Sigmoid colon (tissue), 4 donors: ENCODE measurements around the gene RASAL2.

Source experiments
- EP300 ChIP-seq, 4 donors: sonication (generic); formaldehyde crosslinking; IDR thresholded peaks; one replicate each; pipeline ENCODE4 v1.6.1; 2017; ENCODE audit warnings: antibody characterized with exemption in 4 of 4
- POLR2A ChIP-seq, 2 donors: fragments of 450-650 bp; IDR thresholded peaks; one replicate each; pipeline ENCODE4 v1.6.1; 2016; ENCODE audit warnings: antibody characterized with exemption in 2 of 2, mild to moderate bottlenecking in 2 of 2, moderate library complexity in 2 of 2
- POLR2AphosphoS5 ChIP-seq, 4 donors: sonication (generic); formaldehyde crosslinking; IDR thresholded peaks; one replicate each; pipeline ENCODE4 v1.6.1; 2017; ENCODE audit warnings: antibody characterized with exemption in 4 of 4
- TF ChIP-seq, protein P1 (sequence below), 4 experiments: fragments of 450-650 bp in 3 of 4; fragments of 200-600 bp in 1 of 4; IDR thresholded peaks; one replicate each; pipeline ENCODE4 v1.5.1; 2016 to 2019; ENCODE audit warnings: antibody characterized with exemption in 4 of 4, mild to moderate bottlenecking in 3 of 4, moderate library complexity in 2 of 4

DNA sequence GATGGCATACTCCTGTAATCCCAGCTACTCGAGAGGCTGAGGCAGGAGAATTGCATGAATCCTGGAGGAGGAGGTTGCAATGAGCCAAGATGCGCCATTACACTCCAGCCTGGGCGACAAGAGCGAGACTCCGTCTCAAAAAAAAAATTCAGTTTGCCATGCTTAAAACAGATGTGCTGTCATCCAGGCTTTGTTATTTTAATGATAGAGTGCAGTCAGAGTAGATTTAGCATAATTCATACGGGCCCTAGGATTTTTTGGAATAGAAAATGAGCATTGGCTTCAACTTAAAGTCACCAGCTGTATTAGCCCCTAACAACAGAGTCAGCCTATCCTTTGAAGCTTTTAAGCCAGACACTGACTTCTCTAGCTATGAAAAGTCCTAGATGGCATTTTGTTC lies 124.6 kb downstream of the RASAL2 start:
- TF ChIP-seq, protein P1, sequence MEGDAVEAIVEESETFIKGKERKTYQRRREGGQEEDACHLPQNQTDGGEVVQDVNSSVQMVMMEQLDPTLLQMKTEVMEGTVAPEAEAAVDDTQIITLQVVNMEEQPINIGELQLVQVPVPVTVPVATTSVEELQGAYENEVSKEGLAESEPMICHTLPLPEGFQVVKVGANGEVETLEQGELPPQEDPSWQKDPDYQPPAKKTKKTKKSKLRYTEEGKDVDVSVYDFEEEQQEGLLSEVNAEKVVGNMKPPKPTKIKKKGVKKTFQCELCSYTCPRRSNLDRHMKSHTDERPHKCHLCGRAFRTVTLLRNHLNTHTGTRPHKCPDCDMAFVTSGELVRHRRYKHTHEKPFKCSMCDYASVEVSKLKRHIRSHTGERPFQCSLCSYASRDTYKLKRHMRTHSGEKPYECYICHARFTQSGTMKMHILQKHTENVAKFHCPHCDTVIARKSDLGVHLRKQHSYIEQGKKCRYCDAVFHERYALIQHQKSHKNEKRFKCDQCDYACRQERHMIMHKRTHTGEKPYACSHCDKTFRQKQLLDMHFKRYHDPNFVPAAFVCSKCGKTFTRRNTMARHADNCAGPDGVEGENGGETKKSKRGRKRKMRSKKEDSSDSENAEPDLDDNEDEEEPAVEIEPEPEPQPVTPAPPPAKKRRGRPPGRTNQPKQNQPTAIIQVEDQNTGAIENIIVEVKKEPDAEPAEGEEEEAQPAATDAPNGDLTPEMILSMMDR (IDR thresholded peaks at IDR 0.05): no peak
- no peak for TF ChIP-seq POLR2A (IDR thresholded peaks at IDR 0.05)
- no peak for TF ChIP-seq EP300 (IDR thresholded peaks at IDR 0.05)
- no peak for TF ChIP-seq POLR2AphosphoS5 (IDR thresholded peaks at IDR 0.05)
